ENCODE data around the gene DENND4A.

DNA sequence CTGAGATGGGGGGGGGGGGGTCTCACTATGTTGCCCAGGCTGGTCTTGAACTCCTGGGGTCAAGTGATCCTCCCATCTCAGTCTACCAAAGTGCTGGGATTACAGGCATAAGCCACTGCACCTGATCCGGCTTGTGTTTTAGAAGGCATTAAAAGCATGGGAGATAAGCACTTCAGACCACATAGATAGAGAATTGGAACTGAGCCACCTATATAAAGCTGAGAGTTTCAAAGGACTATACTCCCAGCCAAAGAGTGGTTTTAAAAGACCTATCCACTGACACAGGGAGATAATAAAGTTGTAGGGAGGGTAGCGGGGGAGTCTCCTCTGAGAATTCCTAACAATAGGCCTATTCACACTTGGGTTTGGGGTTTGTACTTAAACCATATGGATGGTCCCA is 34.8 kb downstream of the DENND4A start:
- TF ChIP-seq, protein P1, sequence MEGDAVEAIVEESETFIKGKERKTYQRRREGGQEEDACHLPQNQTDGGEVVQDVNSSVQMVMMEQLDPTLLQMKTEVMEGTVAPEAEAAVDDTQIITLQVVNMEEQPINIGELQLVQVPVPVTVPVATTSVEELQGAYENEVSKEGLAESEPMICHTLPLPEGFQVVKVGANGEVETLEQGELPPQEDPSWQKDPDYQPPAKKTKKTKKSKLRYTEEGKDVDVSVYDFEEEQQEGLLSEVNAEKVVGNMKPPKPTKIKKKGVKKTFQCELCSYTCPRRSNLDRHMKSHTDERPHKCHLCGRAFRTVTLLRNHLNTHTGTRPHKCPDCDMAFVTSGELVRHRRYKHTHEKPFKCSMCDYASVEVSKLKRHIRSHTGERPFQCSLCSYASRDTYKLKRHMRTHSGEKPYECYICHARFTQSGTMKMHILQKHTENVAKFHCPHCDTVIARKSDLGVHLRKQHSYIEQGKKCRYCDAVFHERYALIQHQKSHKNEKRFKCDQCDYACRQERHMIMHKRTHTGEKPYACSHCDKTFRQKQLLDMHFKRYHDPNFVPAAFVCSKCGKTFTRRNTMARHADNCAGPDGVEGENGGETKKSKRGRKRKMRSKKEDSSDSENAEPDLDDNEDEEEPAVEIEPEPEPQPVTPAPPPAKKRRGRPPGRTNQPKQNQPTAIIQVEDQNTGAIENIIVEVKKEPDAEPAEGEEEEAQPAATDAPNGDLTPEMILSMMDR (IDR thresholded peaks at IDR 0.05; ENCODE audit: low read depth, low read length, poor library complexity, severe bottlenecking) = no peak
- TF ChIP-seq EZH2phosphoT487 (IDR thresholded peaks at IDR 0.05; ENCODE audit: borderline replicate concordance, low read length) = no peak
